ENCODE measurements around the gene ZNF140. TPM values are rescaled to one million over a fixed set of nuclear protein-coding genes. Genes with fewer than 3 reads are reported as not detected.

Gene ZNF140
- total and polyA plus RNA-seq, 2 of the 13 experiments (the other 11 are each of a cell fraction or from before 2014, with no cell fraction given), result 8.7 to 13.5 TPM

- Histone ChIP-seq H3K79me2 (ENCODE audit: insufficient read depth, low read length) (peaks cover 12% of the 10 kb centered on the region), H3K9me3 (ENCODE audit: low read length) (peaks cover 76% of the 10 kb centered on the region), H3K4me2 (ENCODE audit: low read depth, low read length) (peak overlapping the region; percentile 97), H4K20me1 (ENCODE audit: insufficient read depth, low read length) (no peaks in the 10 kb centered on the region), H3K36me3 (replicated peaks in 1 of 2; ENCODE audit: control insufficient read depth in 1 of 2, insufficient read depth in 2 of 2, low read length in 2 of 2) (peaks cover 0 to 21% of the 10 kb centered on the region in 2 experiments), H2AFZ (ENCODE audit: low read length) (peak overlapping the region; percentile 70), H3K4me1 (ENCODE audit: insufficient read depth, low read length) (peaks cover 14% of the 10 kb centered on the region), H3K27me3 (ENCODE audit: control insufficient read depth in 1 of 2, insufficient read depth in 2 of 2, low read length in 2 of 2) (no peaks in the 10 kb centered on the region), H3K27ac (ENCODE audit: extremely low read length, insufficient read depth, low read length) (peak overlapping the region; percentile 98), H3K9ac (ENCODE audit: insufficient read depth, low read depth, low read length) (peak overlapping the region; percentile 87), H3K4me3 (replicated peaks in 1 of 3; ENCODE audit: insufficient read depth in 1 of 3, low read depth in 2 of 3, low read length in 3 of 3) (peak overlapping the region; percentile 93 to 96 (median 95))
- WGBS (ENCODE audit: low lambda C conversion rate), result 0% methylated on average over 8 of the region's 22 CpGs
- TSS peak; percentile 87 for BruUV-seq (replicated peaks)
- FAIRE-seq, result peak; percentile 98
- ChIA-PET CTCF (ENCODE audit: low intra/inter-chr PET ratio, low total read pairs) (interaction anchor here (1.9 kb wide), 1 partner anchor 101 kb away, joined by 10 read pairs; the partner anchor contains the start of gene ZNF268), POLR2A (interaction anchor here (0.8 to 1.6 kb wide), 10 partner anchors 26 to 251 kb away, joined by 3 to 25 read pairs (median 4); partner anchors contain the start of genes CHFR, GOLGA3, ZNF10 and ZNF26)
- peak; percentile 92 for ATAC-seq
- DNase-seq (ENCODE audit: low spot score), result peak; percentile 98
- intact Hi-C loops (cut with micrococcal nuclease; ENCODE audit: unreplicated experiment), result loop anchor here (1.0 to 2.0 kb wide), 4 partner anchors 43 to 101 kb away; partner anchors contain the start of genes ZNF10, ZNF26, ZNF268 and ZNF84
- in situ Hi-C loops (cut with HindIII; ENCODE audit: extremely low pct_ligation_motif_present, low pct_unique_long_range_greater_than_20kb), result no loop called here
- no peak for TF ChIP-seq PLSCR1 (CRISPR knock-in tag; IDR thresholded peaks at IDR 0.05; ENCODE audit: borderline replicate concordance)
- TF ChIP-seq KAT8 (CRISPR knock-in tag; IDR thresholded peaks at IDR 0.05), result peak; percentile 93
- TF ChIP-seq PAXIP1 (CRISPR knock-in tag; conservative IDR thresholded peaks at IDR 0.05), result 0 out of 2 replicates have a peak, but pooled peaks have one; percentile 4
- TF ChIP-seq HCFC1 (IDR thresholded peaks at IDR 0.05; ENCODE audit: low read depth, low read length), result peak; percentile 97
- peak; percentile 47; the same call in 1 of the 2 replicates for TF ChIP-seq NFKB2 (CRISPR knock-in tag; IDR thresholded peaks at IDR 0.05; ENCODE audit: borderline replicate concordance)
- TF ChIP-seq ELF3 (CRISPR knock-in tag; IDR thresholded peaks at IDR 0.05), result peak; percentile 89
- TF ChIP-seq ZNF460 (CRISPR knock-in tag; IDR thresholded peaks at IDR 0.05; ENCODE audit: borderline replicate concordance), result no peak; the same call in 1 of the 2 replicates
- peak; percentile 98 for TF ChIP-seq TBP (CRISPR knock-in tag; IDR thresholded peaks at IDR 0.05)
- TF ChIP-seq THAP11 (CRISPR knock-in tag; IDR thresholded peaks at IDR 0.05), result no peak
- no peak for TF ChIP-seq MTA1 (CRISPR knock-in tag; IDR thresholded peaks at IDR 0.05; ENCODE audit: borderline replicate concordance)
- peak; percentile 25 for TF ChIP-seq CBFB (CRISPR knock-in tag; IDR thresholded peaks at IDR 0.05)
- no peak for TF ChIP-seq ZNF772 (CRISPR knock-in tag; IDR thresholded peaks at IDR 0.05)
- TF ChIP-seq ZNF205 (CRISPR knock-in tag; IDR thresholded peaks at IDR 0.05), result peak; percentile 25; the same call in 1 of the 2 replicates
- 0 out of 2 replicates have a peak, but pooled peaks have one; percentile 27 for TF ChIP-seq ZFP37 (CRISPR knock-in tag; IDR thresholded peaks at IDR 0.05; ENCODE audit: borderline replicate concordance)
- TF ChIP-seq FOXP4 (CRISPR knock-in tag; IDR thresholded peaks at IDR 0.05), result 0 out of 2 replicates have a peak, but pooled peaks have one; percentile 20
- TF ChIP-seq MXD1 (CRISPR knock-in tag; IDR thresholded peaks at IDR 0.05), result no peak
- TF ChIP-seq ZFAT (CRISPR knock-in tag; conservative IDR thresholded peaks at IDR 0.05), result 0 out of 2 replicates have a peak, but pooled peaks have one; percentile 73
These were observed 726 bp upstream of the ZNF140 start for GRCh38 chr12:133080026-133080367.

Measured in HepG2 (cell line).